Activated naive CD8-positive, alpha-beta T cell treated with anti-CD3 and anti-CD28 coated beads, Interleukin-2, amount 50 U/mL, for 24 hours (primary cell): ENCODE data around the gene RNF157.
A peak's percentile ranks its signal among the peaks of the same experiment; 100 is the strongest.

Experiments used
- ATAC-seq: fragments of 150-1000 bp; cut with Tn5 transposase; one replicate; pipeline ENCODE4 v1.10.0; 2021
- DNase-seq: peaks from one replicate; pipeline ENCODE4 v3.0.0; 2021
- H3K27ac Mint-ChIP-seq: one replicate; pipeline ENCODE4 v1.8.0; 2021; ENCODE audit warnings: mild to moderate bottlenecking, mixed read lengths
- H3K27me3 Mint-ChIP-seq: one replicate; pipeline ENCODE4 v1.8.0; 2021; ENCODE audit warnings: mixed read lengths
- H3K36me3 Mint-ChIP-seq: one replicate; pipeline ENCODE4 v1.8.0; 2021; ENCODE audit warnings: low read depth, mixed read lengths
- H3K4me1 Mint-ChIP-seq: one replicate; pipeline ENCODE4 v1.8.0; 2021; ENCODE audit warnings: mixed read lengths
- H3K4me3 Mint-ChIP-seq: one replicate; pipeline ENCODE4 v1.8.0; 2021; ENCODE audit warnings: mild to moderate bottlenecking, moderate library complexity, mixed read lengths
- H3K9me3 Mint-ChIP-seq: one replicate; pipeline ENCODE4 v1.8.0; 2021; ENCODE audit warnings: mixed read lengths

Gene RNF157

GRCh38 chr17:76184290-76184689 is 56.0 kb downstream of the RNF157 start:
- Mint-ChIP-seq H3K4me1 (peaks cover 76% of the 10 kb centered on the region), H3K27ac (no peak overlapping the region), H3K4me3 (no peak overlapping the region), H3K9me3 (no peaks in the 10 kb centered on the region), H3K36me3 (peaks cover 16% of the 10 kb centered on the region), H3K27me3 (no peaks in the 10 kb centered on the region)
- ATAC-seq: no peak
- no peak for DNase-seq

GRCh38 chr17:76182016-76182764 is 58.1 kb downstream of the RNF157 start:
- Mint-ChIP-seq H3K27ac (peak overlapping the region; percentile 92), H3K36me3 (peaks cover 13% of the 10 kb centered on the region), H3K4me3 (peak overlapping the region; percentile 43), H3K27me3 (no peaks in the 10 kb centered on the region), H3K4me1 (peaks cover 67% of the 10 kb centered on the region), H3K9me3 (no peaks in the 10 kb centered on the region)
- peak; percentile 81 for ATAC-seq
- DNase-seq: peak; percentile 97

- Mint-ChIP-seq H3K36me3 (peaks cover 9% of the 10 kb centered on the region), H3K4me1 (peaks cover 57% of the 10 kb centered on the region), H3K27me3 (no peaks in the 10 kb centered on the region), H3K27ac (peak overlapping the region; percentile 87), H3K4me3 (peak overlapping the region; percentile 65), H3K9me3 (no peaks in the 10 kb centered on the region)
- ATAC-seq (peak; percentile 86), DNase-seq (no peak)
These were observed 60.5 kb downstream of the RNF157 start for GRCh38 chr17:76179496-76180467.

GRCh38 chr17:76178124-76178523 is 62.2 kb downstream of the RNF157 start:
- no peak overlapping the region for H3K4me3 Mint-ChIP-seq
- peaks cover 48% of the 10 kb centered on the region for H3K4me1 Mint-ChIP-seq
- ATAC-seq (no peak), DNase-seq (no peak)
- peaks cover 8% of the 10 kb centered on the region for H3K36me3 Mint-ChIP-seq
- H3K27me3 Mint-ChIP-seq: no peaks in the 10 kb centered on the region
- no peak overlapping the region for H3K27ac Mint-ChIP-seq
- H3K9me3 Mint-ChIP-seq: no peaks in the 10 kb centered on the region

- Mint-ChIP-seq H3K9me3 (no peaks in the 10 kb centered on the region), H3K27me3 (no peaks in the 10 kb centered on the region), H3K36me3 (peaks cover 8% of the 10 kb centered on the region), H3K4me3 (no peak overlapping the region), H3K27ac (no peak overlapping the region), H3K4me1 (peaks cover 42% of the 10 kb centered on the region)
- DNase-seq: no peak
- no peak for ATAC-seq
These were observed 63.4 kb downstream of the RNF157 start for GRCh38 chr17:76176701-76177574.

GRCh38 chr17:76174037-76174436 is 66.3 kb downstream of the RNF157 start:
- no peak for ATAC-seq
- H3K9me3 Mint-ChIP-seq: no peaks in the 10 kb centered on the region
- no peak overlapping the region for H3K27ac Mint-ChIP-seq
- no peak overlapping the region for H3K4me3 Mint-ChIP-seq
- DNase-seq: no peak
- peaks cover 2% of the 10 kb centered on the region for H3K36me3 Mint-ChIP-seq
- H3K4me1 Mint-ChIP-seq: peaks cover 16% of the 10 kb centered on the region
- H3K27me3 Mint-ChIP-seq: no peaks in the 10 kb centered on the region

GRCh38 chr17:76173474-76173873 is 66.8 kb downstream of the RNF157 start:
- no peaks in the 10 kb centered on the region for H3K27me3 Mint-ChIP-seq
- H3K36me3 Mint-ChIP-seq: peaks cover 2% of the 10 kb centered on the region
- DNase-seq (no peak), ATAC-seq (no peak)
- no peak overlapping the region for H3K4me3 Mint-ChIP-seq
- no peak overlapping the region for H3K27ac Mint-ChIP-seq
- no peaks in the 10 kb centered on the region for H3K9me3 Mint-ChIP-seq
- H3K4me1 Mint-ChIP-seq: peaks cover 11% of the 10 kb centered on the region

GRCh38 chr17:76171706-76172105 is 68.6 kb downstream of the RNF157 start:
- peaks cover 8% of the 10 kb centered on the region for H3K4me1 Mint-ChIP-seq
- no peak overlapping the region for H3K4me3 Mint-ChIP-seq
- peaks cover 2% of the 10 kb centered on the region for H3K36me3 Mint-ChIP-seq
- ATAC-seq (no peak), DNase-seq (no peak)
- no peak overlapping the region for H3K27ac Mint-ChIP-seq
- H3K27me3 Mint-ChIP-seq: no peaks in the 10 kb centered on the region
- H3K9me3 Mint-ChIP-seq: no peaks in the 10 kb centered on the region

GRCh38 chr17:76170114-76170513 is 70.2 kb downstream of the RNF157 start:
- Mint-ChIP-seq H3K27me3 (no peaks in the 10 kb centered on the region), H3K4me3 (no peak overlapping the region), H3K36me3 (peaks cover 2% of the 10 kb centered on the region), H3K27ac (no peak overlapping the region), H3K4me1 (peaks cover 7% of the 10 kb centered on the region), H3K9me3 (no peaks in the 10 kb centered on the region)
- ATAC-seq: no peak
- DNase-seq: no peak

GRCh38 chr17:76166906-76167305 is 73.4 kb downstream of the RNF157 start:
- peaks cover 11% of the 10 kb centered on the region for H3K4me1 Mint-ChIP-seq
- peaks cover 5% of the 10 kb centered on the region for H3K36me3 Mint-ChIP-seq
- no peak for DNase-seq

GRCh38 chr17:76166168-76166567 is 74.1 kb downstream of the RNF157 start:
- Mint-ChIP-seq H3K4me3 (no peak overlapping the region), H3K4me1 (peaks cover 11% of the 10 kb centered on the region), H3K9me3 (no peaks in the 10 kb centered on the region), H3K27me3 (no peaks in the 10 kb centered on the region), H3K36me3 (peaks cover 5% of the 10 kb centered on the region), H3K27ac (no peak overlapping the region)
- DNase-seq: no peak
- peak; percentile 76 for ATAC-seq

More at GRCh38 chr17:76166906-76167305, 73.4 kb downstream of the RNF157 start:
- Mint-ChIP-seq H3K27me3 (no peaks in the 10 kb centered on the region), H3K27ac (no peak overlapping the region), H3K9me3 (no peaks in the 10 kb centered on the region), H3K4me3 (no peak overlapping the region)
- ATAC-seq: no peak

GRCh38 chr17:76164331-76164730 is 76.0 kb downstream of the RNF157 start:
- ATAC-seq: no peak
- peaks cover 5% of the 10 kb centered on the region for H3K36me3 Mint-ChIP-seq
- no peak for DNase-seq
- H3K4me3 Mint-ChIP-seq: no peak overlapping the region
- no peaks in the 10 kb centered on the region for H3K9me3 Mint-ChIP-seq
- no peaks in the 10 kb centered on the region for H3K27me3 Mint-ChIP-seq
- H3K4me1 Mint-ChIP-seq: peaks cover 11% of the 10 kb centered on the region
- H3K27ac Mint-ChIP-seq: no peak overlapping the region

GRCh38 chr17:76163919-76164318 is 76.4 kb downstream of the RNF157 start:
- Mint-ChIP-seq H3K27ac (no peak overlapping the region), H3K36me3 (peaks cover 5% of the 10 kb centered on the region), H3K27me3 (no peaks in the 10 kb centered on the region), H3K4me1 (peaks cover 11% of the 10 kb centered on the region), H3K4me3 (no peak overlapping the region), H3K9me3 (no peaks in the 10 kb centered on the region)
- DNase-seq (no peak), ATAC-seq (no peak)

- H3K36me3 Mint-ChIP-seq: peaks cover 9% of the 10 kb centered on the region
These were observed 78.5 kb downstream of the RNF157 start for GRCh38 chr17:76161619-76162266.

More at GRCh38 chr17:76161619-76162266, 78.5 kb downstream of the RNF157 start:
- Mint-ChIP-seq H3K4me1 (peaks cover 11% of the 10 kb centered on the region), H3K4me3 (no peak overlapping the region), H3K27ac (no peak overlapping the region), H3K9me3 (no peaks in the 10 kb centered on the region), H3K27me3 (no peaks in the 10 kb centered on the region)
- no peak for ATAC-seq
- no peak for DNase-seq
